Activated T-cell treated with anti-CD3 and anti-CD28 coated beads, Interleukin-2, amount 50 U/mL, for 4 hours (primary cell): ENCODE measurements around the gene KIF15. TPM values are rescaled to one million over a fixed set of nuclear protein-coding genes. Genes with fewer than 3 reads are reported as not detected.

Experiments used
- ATAC-seq, 2 donors: fragments of 200-7000 bp; cut with Tn5 transposase; one replicate each; pipeline ENCODE4 v1.10.0; 2021
- DNase-seq: peaks from one replicate; pipeline ENCODE4 v3.0.0-alpha.2; 2020
- H3K27me3 Mint-ChIP-seq: one replicate; pipeline ENCODE4 v1.8.0; 2021; ENCODE audit warnings: low read depth, mixed read lengths
- H3K36me3 Mint-ChIP-seq: one replicate; pipeline ENCODE4 v1.8.0; 2022; ENCODE audit warnings: mixed read lengths; ENCODE audit not compliant: insufficient read depth
- H3K4me1 Mint-ChIP-seq: one replicate; pipeline ENCODE4 v1.8.0; 2021; ENCODE audit warnings: low read depth, mixed read lengths
- H3K4me3 Mint-ChIP-seq: one replicate; pipeline ENCODE4 v1.8.0; 2021; ENCODE audit warnings: mild to moderate bottlenecking, moderate library complexity, mixed read lengths
- H3K9me3 Mint-ChIP-seq: one replicate; pipeline ENCODE4 v1.8.0; 2021; ENCODE audit warnings: mixed read lengths
- total RNA-seq, 3 donors: library from RNA; stranded (reverse); gene quantifications; one replicate each; pipeline ENCODE4 v1.2.1, GENCODE V29; 2021

KIF15 gene, protein sequence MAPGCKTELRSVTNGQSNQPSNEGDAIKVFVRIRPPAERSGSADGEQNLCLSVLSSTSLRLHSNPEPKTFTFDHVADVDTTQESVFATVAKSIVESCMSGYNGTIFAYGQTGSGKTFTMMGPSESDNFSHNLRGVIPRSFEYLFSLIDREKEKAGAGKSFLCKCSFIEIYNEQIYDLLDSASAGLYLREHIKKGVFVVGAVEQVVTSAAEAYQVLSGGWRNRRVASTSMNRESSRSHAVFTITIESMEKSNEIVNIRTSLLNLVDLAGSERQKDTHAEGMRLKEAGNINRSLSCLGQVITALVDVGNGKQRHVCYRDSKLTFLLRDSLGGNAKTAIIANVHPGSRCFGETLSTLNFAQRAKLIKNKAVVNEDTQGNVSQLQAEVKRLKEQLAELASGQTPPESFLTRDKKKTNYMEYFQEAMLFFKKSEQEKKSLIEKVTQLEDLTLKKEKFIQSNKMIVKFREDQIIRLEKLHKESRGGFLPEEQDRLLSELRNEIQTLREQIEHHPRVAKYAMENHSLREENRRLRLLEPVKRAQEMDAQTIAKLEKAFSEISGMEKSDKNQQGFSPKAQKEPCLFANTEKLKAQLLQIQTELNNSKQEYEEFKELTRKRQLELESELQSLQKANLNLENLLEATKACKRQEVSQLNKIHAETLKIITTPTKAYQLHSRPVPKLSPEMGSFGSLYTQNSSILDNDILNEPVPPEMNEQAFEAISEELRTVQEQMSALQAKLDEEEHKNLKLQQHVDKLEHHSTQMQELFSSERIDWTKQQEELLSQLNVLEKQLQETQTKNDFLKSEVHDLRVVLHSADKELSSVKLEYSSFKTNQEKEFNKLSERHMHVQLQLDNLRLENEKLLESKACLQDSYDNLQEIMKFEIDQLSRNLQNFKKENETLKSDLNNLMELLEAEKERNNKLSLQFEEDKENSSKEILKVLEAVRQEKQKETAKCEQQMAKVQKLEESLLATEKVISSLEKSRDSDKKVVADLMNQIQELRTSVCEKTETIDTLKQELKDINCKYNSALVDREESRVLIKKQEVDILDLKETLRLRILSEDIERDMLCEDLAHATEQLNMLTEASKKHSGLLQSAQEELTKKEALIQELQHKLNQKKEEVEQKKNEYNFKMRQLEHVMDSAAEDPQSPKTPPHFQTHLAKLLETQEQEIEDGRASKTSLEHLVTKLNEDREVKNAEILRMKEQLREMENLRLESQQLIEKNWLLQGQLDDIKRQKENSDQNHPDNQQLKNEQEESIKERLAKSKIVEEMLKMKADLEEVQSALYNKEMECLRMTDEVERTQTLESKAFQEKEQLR (N-terminal part only)
- total RNA-seq: 1 to 10 TPM; 4.7 to 6.2 (median 6.1) TPM

DNA sequence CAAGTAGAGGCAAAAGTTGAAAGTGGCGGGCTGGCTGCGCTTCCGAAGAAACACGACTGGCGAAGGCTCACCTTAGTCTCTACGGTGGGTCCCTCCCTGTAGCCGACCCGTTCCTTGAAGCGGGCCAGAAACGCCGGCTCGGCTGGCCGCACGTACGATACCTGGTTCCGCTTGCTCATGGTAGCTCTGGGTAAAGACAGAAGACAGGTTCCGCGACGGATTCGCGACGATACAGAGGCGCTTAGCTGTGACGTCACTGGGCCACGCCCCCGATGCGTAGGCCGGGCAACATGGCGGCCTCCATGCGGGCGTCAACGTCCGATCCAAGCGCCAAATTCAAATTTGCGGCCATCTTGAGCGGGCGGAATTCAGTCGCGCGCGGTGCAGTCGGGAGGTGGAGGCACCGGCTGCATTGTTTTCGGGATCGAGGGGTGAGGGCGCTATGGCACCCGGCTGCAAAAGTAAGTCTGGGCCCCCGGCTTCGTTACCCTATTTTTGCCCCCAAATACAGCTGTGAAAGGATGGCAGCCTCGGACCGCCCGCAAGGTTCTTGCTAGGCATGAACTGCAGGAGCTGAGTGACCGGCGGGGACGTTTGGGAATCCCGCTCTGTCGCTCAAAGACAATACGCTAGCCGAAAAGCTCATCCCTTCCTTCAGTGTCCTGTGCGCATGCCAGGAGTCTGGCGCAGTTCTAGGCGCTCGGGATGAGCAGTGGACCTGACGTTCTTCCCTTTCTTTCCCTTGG is at the start of gene KIF15, which contains the start of gene KIAA1143:
Gene KIF15 (plus strand): TSS at position 371 of the 746 bp plus-strand sequence. CDS start 72 bp downstream, at position 443.
Gene KIAA1143 (minus strand): TSS at position 196 of the 746 bp plus-strand sequence. CDS start 17 bp downstream, at position 179.
- H3K27me3 Mint-ChIP-seq: no peaks in the 10 kb centered on the region
- peaks cover 23% of the 10 kb centered on the region for H3K4me1 Mint-ChIP-seq
- peaks cover 10% of the 10 kb centered on the region for H3K9me3 Mint-ChIP-seq
- H3K36me3 Mint-ChIP-seq: peaks cover 22% of the 10 kb centered on the region
- H3K4me3 Mint-ChIP-seq: peak within 1 kb of the TSS; percentile 89
- peak; percentile 92 to 94 for ATAC-seq
- DNase-seq: peak; percentile 98

DNA sequence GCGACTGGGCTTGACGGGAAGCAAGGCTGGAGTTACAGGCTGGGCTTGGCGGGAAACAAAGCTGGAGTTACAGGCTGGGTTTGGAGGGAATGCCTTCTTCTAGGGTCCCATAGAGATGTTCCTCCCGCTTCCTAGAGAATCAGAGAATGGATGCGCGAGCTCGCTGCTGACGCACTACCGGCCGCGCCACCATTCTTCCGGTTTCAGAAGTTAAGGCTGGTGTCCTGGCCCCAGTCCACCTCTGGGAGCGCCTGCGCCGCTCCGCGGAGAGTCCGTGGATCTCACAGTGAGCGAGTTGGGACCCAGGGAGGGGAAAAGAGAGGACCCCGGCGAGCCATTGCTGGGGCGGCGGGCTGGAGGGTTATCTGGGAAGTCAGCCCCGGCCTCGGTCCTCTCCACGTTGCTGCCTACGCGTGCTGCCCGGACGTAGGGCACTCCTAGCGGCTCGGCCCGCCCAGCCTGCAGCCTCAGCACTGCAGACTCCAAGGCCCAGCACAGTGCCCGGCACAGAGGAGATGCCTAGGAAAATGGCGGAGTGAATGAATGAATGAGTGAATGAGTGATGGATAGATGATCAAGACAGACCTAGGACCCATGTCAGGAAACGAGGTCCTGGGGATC is 49.0 kb upstream of the KIF15 start, which contains the start of gene ZNF502:
Gene ZNF502 (plus strand): TSS at position 206 of the 621 bp plus-strand sequence. CDS start 7,602 bp downstream, outside the sequence.
- Mint-ChIP-seq H3K4me1 (peaks cover 2% of the 10 kb centered on the region), H3K4me3 (peak within 1 kb of the TSS; percentile 84), H3K27me3 (peaks cover 27% of the 10 kb centered on the region), H3K36me3 (peaks cover 15% of the 10 kb centered on the region), H3K9me3 (peaks cover 43% of the 10 kb centered on the region)
- DNase-seq: peak; percentile 38
- ATAC-seq: peak; percentile 95 to 96

DNA sequence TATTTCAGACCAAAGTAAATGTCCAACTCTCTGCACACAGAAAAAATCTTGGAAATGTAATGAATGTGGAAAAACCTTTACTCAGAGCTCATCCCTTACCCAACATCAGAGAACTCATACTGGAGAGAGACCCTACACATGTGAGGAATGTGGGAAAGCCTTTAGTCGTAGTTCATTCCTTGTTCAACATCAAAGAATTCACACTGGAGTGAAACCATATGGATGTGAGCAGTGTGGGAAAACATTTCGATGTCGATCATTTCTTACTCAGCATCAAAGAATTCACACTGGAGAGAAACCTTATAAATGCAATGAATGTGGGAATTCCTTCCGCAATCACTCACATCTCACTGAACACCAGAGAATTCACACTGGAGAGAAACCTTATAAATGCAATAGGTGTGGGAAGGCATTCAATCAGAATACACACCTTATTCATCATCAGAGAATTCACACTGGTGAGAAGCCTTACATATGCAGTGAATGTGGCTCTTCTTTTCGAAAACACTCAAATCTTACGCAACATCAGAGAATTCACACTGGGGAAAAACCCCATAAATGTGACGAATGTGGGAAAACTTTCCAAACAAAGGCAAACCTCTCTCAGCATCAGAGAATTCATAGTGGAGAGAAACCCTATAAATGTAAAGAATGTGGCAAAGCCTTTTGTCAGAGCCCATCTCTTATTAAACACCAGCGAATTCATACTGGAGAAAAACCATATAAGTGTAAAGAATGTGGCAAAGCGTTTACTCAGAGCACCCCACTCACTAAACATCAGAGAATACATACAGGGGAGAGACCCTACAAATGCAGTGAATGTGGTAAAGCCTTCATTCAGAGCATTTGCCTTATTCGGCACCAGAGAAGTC is 40.1 kb upstream of the KIF15 start:
- DNase-seq (no peak), ATAC-seq (no peak)
- H3K4me3 Mint-ChIP-seq: no peak overlapping the region
- H3K9me3 Mint-ChIP-seq: peaks cover 63% of the 10 kb centered on the region
- no peaks in the 10 kb centered on the region for H3K4me1 Mint-ChIP-seq
- no peaks in the 10 kb centered on the region for H3K27me3 Mint-ChIP-seq
- H3K36me3 Mint-ChIP-seq: peaks cover 49% of the 10 kb centered on the region

DNA sequence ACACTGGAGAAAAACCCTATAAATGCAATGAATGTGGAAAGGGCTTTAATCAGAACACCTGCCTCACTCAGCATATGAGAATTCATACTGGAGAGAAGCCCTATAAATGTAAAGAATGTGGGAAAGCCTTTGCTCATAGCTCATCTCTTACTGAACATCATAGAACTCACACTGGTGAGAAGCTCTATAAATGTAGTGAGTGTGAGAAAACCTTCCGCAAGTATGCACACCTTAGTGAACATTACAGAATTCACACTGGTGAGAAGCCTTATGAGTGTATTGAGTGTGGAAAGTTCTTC is 39.5 kb upstream of the KIF15 start:
- peaks cover 45% of the 10 kb centered on the region for H3K36me3 Mint-ChIP-seq
- DNase-seq (no peak), ATAC-seq (no peak)
- H3K4me3 Mint-ChIP-seq: no peak overlapping the region
- H3K9me3 Mint-ChIP-seq: peaks cover 60% of the 10 kb centered on the region
- H3K27me3 Mint-ChIP-seq: no peaks in the 10 kb centered on the region
- no peaks in the 10 kb centered on the region for H3K4me1 Mint-ChIP-seq

DNA sequence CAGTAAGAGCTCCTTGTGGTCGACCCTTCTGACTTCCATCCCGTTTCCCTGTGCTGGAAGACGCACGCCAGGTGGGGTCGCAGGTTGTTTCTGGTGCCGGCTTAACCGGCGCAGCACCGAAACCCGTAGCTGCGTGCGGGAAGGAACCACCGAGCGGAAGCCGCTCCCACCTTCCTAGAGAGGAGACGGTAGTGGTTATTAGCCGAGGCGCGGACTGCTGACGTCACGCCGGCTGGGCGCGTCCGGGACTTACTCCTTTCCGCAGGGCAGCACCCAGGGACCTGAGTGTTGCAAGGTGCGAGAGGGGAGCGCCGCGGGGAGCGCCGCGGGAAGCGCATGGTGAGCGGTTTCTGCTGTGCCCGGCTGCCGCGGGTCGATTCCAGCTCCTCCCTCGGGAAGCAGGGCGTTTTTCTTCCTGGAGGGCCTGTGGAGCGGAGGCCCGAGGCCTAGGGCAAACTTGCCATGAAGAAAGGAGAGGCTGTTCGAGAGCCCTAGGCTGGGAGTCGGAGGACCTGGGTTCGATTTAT is 32.1 kb upstream of the KIF15 start, which contains the start of gene ZNF501:
Gene ZNF501 (plus strand): TSS at position 252 of the 527 bp plus-strand sequence. CDS start 4,787 bp downstream, outside the sequence.
- H3K9me3 Mint-ChIP-seq: peaks cover 48% of the 10 kb centered on the region
- H3K4me1 Mint-ChIP-seq: peaks cover 13% of the 10 kb centered on the region
- H3K27me3 Mint-ChIP-seq: no peaks in the 10 kb centered on the region
- H3K36me3 Mint-ChIP-seq: peaks cover 41% of the 10 kb centered on the region
- H3K4me3 Mint-ChIP-seq: peak within 1 kb of the TSS; percentile 92
- ATAC-seq (peak; percentile 98 to 99), DNase-seq (peak; percentile 77)

DNA sequence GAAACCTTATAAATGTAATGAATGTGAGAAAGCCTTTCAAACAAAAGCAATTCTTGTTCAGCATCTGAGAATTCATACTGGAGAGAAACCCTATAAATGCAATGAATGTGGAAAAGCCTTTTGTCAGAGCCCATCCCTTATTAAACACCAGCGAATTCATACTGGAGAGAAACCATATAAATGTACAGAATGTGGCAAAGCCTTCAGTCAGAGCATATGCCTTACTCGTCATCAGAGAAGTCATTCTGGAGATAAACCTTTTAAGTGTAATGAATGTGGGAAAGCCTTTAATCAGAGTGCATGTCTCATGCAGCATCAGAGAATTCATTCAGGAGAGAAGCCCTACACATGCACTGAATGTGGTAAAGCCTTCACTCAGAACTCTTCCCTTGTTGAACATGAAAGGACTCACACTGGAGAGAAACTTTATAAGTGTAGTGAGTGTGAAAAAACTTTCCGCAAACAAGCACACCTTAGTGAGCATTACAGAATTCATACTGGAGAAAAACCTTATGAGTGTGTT is 26.9 kb upstream of the KIF15 start:
- H3K4me1 Mint-ChIP-seq: peaks cover 5% of the 10 kb centered on the region
- H3K4me3 Mint-ChIP-seq: no peak overlapping the region
- H3K9me3 Mint-ChIP-seq: peaks cover 69% of the 10 kb centered on the region
- ATAC-seq (no peak), DNase-seq (no peak)
- H3K27me3 Mint-ChIP-seq: no peaks in the 10 kb centered on the region
- peaks cover 45% of the 10 kb centered on the region for H3K36me3 Mint-ChIP-seq

DNA sequence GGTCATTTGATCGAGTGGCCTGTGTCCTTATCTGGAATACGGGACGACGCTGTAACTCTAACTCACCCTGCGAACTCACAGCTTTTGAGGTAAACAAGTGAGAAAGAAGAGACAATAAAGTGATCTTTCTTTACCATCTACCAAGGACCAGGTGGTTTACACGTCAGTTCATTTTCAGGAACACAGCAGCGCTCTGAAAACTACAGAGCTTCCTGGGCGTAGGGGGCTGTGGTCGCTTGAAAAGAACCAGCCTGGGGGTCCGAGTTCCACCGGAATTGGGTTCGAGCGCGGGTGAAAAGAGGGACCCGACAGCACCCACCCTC is 532 bp upstream of the KIF15 start:
- Mint-ChIP-seq H3K4me1 (peaks cover 23% of the 10 kb centered on the region), H3K27me3 (no peaks in the 10 kb centered on the region), H3K4me3 (peak overlapping the region; percentile 89), H3K9me3 (peaks cover 10% of the 10 kb centered on the region), H3K36me3 (peaks cover 24% of the 10 kb centered on the region)
- DNase-seq (no peak), ATAC-seq (peak; percentile 8)

DNA sequence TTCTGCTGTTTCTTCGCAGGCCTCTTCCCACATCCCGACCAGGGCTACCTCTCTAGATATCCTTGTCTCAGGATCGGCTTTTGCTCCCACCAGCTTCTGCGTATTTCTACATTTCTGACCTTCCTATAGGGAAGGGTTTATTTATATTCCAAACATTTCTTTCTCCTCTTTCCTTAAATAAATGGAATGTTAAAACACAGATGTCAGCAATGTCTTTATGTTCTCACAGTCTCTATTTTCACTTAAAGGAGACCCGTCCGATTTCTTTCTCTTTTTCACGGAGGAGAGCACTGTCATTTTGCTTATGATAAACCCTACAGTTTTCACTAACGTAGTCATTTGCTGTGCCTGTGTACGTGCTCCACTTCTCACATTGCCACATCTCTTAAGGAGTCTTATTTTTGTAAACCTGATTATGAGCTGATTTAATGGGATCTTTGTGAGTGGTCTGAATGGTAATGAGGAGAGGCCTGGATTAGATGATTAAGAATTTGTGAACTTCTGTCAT is 630 bp downstream of the KIF15 start:
- Mint-ChIP-seq H3K9me3 (peaks cover 8% of the 10 kb centered on the region), H3K27me3 (no peaks in the 10 kb centered on the region), H3K4me1 (peaks cover 21% of the 10 kb centered on the region), H3K4me3 (peak overlapping the region; percentile 89), H3K36me3 (peaks cover 19% of the 10 kb centered on the region)
- ATAC-seq: no peak
- DNase-seq: no peak

DNA sequence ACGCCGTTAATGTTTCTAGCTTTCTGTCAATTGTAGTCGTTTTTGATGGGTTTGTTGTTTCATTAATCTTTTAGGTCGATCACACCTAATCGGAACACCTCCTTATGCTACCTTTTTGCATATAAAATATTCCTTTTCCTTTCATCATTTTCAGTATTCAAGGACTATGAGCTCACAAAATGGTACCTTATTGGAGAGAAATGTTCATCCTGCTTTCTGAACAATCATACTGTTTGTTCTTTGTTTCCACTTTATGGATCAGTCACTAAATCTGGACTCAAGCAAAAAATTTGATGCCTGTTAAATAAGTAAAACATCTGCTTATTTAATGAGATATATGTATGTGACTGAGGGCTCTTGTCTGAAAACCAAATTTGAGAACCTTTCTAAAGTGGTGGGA is 1.1 kb downstream of the KIF15 start:
- peaks cover 17% of the 10 kb centered on the region for H3K4me1 Mint-ChIP-seq
- ATAC-seq: no peak
- H3K9me3 Mint-ChIP-seq: peaks cover 5% of the 10 kb centered on the region
- peak overlapping the region; percentile 89 for H3K4me3 Mint-ChIP-seq
- DNase-seq: no peak
- H3K36me3 Mint-ChIP-seq: peaks cover 15% of the 10 kb centered on the region
- no peaks in the 10 kb centered on the region for H3K27me3 Mint-ChIP-seq

DNA sequence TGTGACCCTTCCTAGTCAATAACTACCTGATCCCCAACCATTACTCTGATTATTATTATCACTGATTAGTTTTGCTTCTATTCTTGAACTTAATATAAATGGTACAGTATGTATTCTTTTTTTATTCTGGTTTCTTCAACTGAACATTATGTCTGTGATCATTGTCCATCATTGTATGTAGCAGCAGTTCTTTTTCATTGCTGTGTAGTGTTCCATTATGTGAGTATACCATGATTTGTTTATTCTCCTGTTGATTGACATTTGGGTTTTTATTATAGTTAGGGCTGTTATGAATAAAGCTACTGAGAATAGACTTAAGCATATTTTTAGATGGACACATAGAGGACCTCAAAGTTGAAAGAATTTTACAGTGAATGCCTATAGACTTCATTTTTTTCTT is 2.7 kb downstream of the KIF15 start:
- DNase-seq: no peak
- peaks cover 3% of the 10 kb centered on the region for H3K36me3 Mint-ChIP-seq
- H3K9me3 Mint-ChIP-seq: peaks cover 3% of the 10 kb centered on the region
- peaks cover 11% of the 10 kb centered on the region for H3K4me1 Mint-ChIP-seq
- H3K4me3 Mint-ChIP-seq: no peak overlapping the region
- H3K27me3 Mint-ChIP-seq: no peaks in the 10 kb centered on the region
- no peak for ATAC-seq

DNA sequence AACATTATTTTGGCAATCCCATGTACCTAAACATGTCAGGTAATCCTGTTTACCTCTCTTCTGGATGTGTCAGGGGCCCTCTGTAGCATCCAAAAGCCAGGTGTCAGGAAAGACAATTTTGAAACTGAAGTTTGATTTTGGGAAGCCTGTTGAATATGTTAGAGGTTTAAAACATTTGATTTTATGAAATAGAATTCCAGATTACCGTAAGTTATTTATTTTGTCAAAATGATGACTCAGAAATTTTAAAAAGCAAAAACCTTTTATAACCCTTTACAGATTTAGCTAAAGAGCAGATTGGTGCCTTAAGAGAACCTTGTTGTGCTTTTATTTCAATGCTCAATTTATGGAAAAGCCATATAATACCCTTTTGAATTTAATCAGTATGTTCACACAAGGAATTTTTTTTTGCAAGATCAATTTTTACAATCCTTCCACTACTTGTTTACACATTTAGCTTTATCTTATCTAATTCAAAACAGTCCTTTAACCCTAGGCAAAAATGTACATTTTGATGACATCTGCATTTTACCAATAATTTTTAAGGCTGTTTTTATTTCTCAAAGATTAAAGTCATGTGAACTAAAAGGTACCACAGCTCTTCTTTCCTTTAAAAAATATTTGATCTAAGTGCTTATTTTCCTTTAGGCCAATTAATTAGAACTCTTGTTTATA is 10.0 kb downstream of the KIF15 start:
- H3K27me3 Mint-ChIP-seq: no peaks in the 10 kb centered on the region
- H3K36me3 Mint-ChIP-seq: peaks cover 3% of the 10 kb centered on the region
- DNase-seq: no peak
- H3K4me3 Mint-ChIP-seq: no peak overlapping the region
- no peak for ATAC-seq
- H3K9me3 Mint-ChIP-seq: peaks cover 9% of the 10 kb centered on the region
- H3K4me1 Mint-ChIP-seq: no peaks in the 10 kb centered on the region
